ENCODE results near the gene OGT. TPM values are rescaled to one million over a fixed set of nuclear protein-coding genes. Genes with fewer than 3 reads are reported as not detected.
"Not testable (repeated sequence)": the region's sequence is repeated elsewhere in the genome, so short reads cannot be mapped to it uniquely, and the experiment has no call there.

OGT gene
- total RNA-seq, 1 donor from 2014 or later = 64.2 TPM

DNA sequence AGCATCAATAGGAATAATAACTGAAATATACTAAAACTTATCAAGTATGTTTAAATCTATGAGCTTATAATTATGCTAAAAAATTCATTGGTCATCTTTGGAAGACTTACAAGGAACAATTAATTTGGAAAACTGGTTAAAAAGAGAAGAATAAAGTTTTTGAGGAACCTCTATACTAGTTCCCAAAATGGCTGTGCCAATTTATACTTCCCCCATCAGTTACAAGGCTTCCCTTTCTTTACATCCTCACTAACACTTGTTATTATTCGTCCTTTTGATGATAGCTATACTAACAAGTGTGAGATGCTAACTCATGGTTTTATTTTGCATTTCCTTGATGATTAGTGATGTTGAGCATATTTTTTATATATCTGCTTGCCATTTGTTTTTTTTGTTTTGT is 17.1 kb downstream of the OGT start:
- DNase-seq (ENCODE audit: low spot score in 2 of 2) = no peak
- Histone ChIP-seq H3K27ac (no peak overlapping the region), H3K4me3 (no peak overlapping the region), H3K36me3 (peaks cover 16 to 27% of the 10 kb centered on the region in 2 donors), H3K27me3 (no peaks in the 10 kb centered on the region), H3K4me1 (no peaks in the 10 kb centered on the region), H3K9me3 (no peaks in the 10 kb centered on the region)
- TF ChIP-seq, protein P1, sequence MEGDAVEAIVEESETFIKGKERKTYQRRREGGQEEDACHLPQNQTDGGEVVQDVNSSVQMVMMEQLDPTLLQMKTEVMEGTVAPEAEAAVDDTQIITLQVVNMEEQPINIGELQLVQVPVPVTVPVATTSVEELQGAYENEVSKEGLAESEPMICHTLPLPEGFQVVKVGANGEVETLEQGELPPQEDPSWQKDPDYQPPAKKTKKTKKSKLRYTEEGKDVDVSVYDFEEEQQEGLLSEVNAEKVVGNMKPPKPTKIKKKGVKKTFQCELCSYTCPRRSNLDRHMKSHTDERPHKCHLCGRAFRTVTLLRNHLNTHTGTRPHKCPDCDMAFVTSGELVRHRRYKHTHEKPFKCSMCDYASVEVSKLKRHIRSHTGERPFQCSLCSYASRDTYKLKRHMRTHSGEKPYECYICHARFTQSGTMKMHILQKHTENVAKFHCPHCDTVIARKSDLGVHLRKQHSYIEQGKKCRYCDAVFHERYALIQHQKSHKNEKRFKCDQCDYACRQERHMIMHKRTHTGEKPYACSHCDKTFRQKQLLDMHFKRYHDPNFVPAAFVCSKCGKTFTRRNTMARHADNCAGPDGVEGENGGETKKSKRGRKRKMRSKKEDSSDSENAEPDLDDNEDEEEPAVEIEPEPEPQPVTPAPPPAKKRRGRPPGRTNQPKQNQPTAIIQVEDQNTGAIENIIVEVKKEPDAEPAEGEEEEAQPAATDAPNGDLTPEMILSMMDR (IDR thresholded peaks at IDR 0.05) = no peak
- intact Hi-C loops (cut with DNase I) = no loop called here

GRCh38 chrX:71550578-71550977 is 17.7 kb downstream of the OGT start:
- TF ChIP-seq, protein P1 (IDR thresholded peaks at IDR 0.05) = no peak
- Histone ChIP-seq H3K27ac (no peak overlapping the region), H3K9me3 (no peaks in the 10 kb centered on the region), H3K27me3 (no peaks in the 10 kb centered on the region), H3K4me3 (no peak overlapping the region), H3K4me1 (no peaks in the 10 kb centered on the region), H3K36me3 (peaks cover 16 to 30% of the 10 kb centered on the region in 2 donors)
- intact Hi-C loops (cut with DNase I) = no loop called here
- no peak for DNase-seq (ENCODE audit: low spot score in 2 of 2)

GRCh38 chrX:71556036-71556435 is 23.1 kb downstream of the OGT start:
- H3K9me3 ChIP-seq = no peaks in the 10 kb centered on the region
- H3K4me3 ChIP-seq = no peak overlapping the region
- no peaks in the 10 kb centered on the region for H3K4me1 ChIP-seq
- H3K36me3 ChIP-seq = peaks cover 32 to 44% of the 10 kb centered on the region in 2 donors
- no peaks in the 10 kb centered on the region for H3K27me3 ChIP-seq
- TF ChIP-seq, protein P1 (IDR thresholded peaks at IDR 0.05) = no peak
- no peak overlapping the region for H3K27ac ChIP-seq
- intact Hi-C loops (cut with DNase I) = no loop called here
- no peak for DNase-seq (ENCODE audit: low spot score in 2 of 2)

- Histone ChIP-seq H3K4me3 (no peak overlapping the region), H3K27ac (no peak overlapping the region), H3K9me3 (no peaks in the 10 kb centered on the region), H3K36me3 (peaks cover 46 to 69% of the 10 kb centered on the region in 2 donors), H3K27me3 (no peaks in the 10 kb centered on the region), H3K4me1 (no peaks in the 10 kb centered on the region)
- DNase-seq (ENCODE audit: low spot score in 2 of 2) = no peak
- TF ChIP-seq, protein P1 (IDR thresholded peaks at IDR 0.05) = no peak
- intact Hi-C loops (cut with DNase I) = no loop called here
Measured at GRCh38 chrX:71558920-71559319, 26.0 kb downstream of the OGT start.

DNA sequence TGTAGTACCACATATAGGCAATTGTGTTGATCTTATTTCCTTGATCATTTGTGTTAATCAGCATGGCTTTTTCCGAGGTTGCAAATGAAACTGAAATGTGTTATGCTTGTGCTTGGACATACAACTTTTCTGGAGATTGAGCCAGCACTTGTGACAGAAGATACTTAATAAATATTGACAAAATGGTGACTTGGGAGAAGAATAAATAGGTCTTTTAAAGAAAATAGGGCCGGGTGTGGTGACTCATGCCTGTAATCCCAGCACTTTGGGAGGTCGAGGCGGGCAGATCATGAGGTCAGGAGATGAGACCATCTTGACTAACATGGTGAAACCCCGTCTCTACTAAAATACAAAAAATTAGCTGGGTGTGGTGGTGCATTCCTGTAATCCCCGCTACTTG is 26.9 kb downstream of the OGT start:
- H3K27ac ChIP-seq; H3K27me3 ChIP-seq; intact Hi-C loops (cut with DNase I); H3K9me3 ChIP-seq; H3K4me3 ChIP-seq; H3K4me1 ChIP-seq; DNase-seq (ENCODE audit: low spot score in 2 of 2): not testable (repeated sequence)
- H3K36me3 ChIP-seq = peaks cover 50 to 77% of the 10 kb centered on the region in 2 donors

GRCh38 chrX:71563921-71564320 is 31.0 kb downstream of the OGT start:
- no peaks in the 10 kb centered on the region for H3K4me1 ChIP-seq
- DNase-seq (ENCODE audit: low spot score in 2 of 2) = no peak
- H3K27ac ChIP-seq = no peak overlapping the region
- intact Hi-C loops (cut with DNase I) = no loop called here
- no peak overlapping the region for H3K4me3 ChIP-seq
- peaks cover 40 to 67% of the 10 kb centered on the region in 2 donors for H3K36me3 ChIP-seq
- no peaks in the 10 kb centered on the region for H3K27me3 ChIP-seq
- no peaks in the 10 kb centered on the region for H3K9me3 ChIP-seq
- TF ChIP-seq, protein P1 (IDR thresholded peaks at IDR 0.05) = no peak
